SH-SY5Y (cell line): ENCODE results near the gene STMND1.

Experiments used
- GATA2 ChIP-seq: IDR thresholded peaks from 2 replicates; pipeline ENCODE4 v1.6.1; 2011; ENCODE audit warnings: mild to moderate bottlenecking, low read depth, low read length
- GATA3 ChIP-seq: IDR thresholded peaks from 2 replicates; pipeline ENCODE4 v1.6.1; 2011; ENCODE audit warnings: low read depth, mild to moderate bottlenecking, low read length, moderate library complexity

GRCh38 chr6:17120019-17120418, 18.2 kb downstream of the STMND1 start:
- no peak for TF ChIP-seq GATA2
- TF ChIP-seq GATA3: no peak
